H9 (cell line): ENCODE results near the gene APBB2. TPM values are rescaled to one million over a fixed set of nuclear protein-coding genes. Genes with fewer than 3 reads are reported as not detected.

Experiments used
- DNase-seq: peaks from one replicate; pipeline ENCODE4 v3.0.0-alpha.2; 2017
- H2AFZ ChIP-seq: one replicate; pipeline ENCODE4 v1.6.1; 2013; ENCODE audit warnings: mild to moderate bottlenecking, low read length, control low read depth, moderate library complexity
- H2AK5ac ChIP-seq: 2 replicates; pipeline ENCODE4 v1.6.1; 2013; ENCODE audit warnings: low read length, control low read depth, mixed read lengths; ENCODE audit not compliant: insufficient read length
- H2BK120ac ChIP-seq: one replicate; pipeline ENCODE4 v1.6.1; 2013; ENCODE audit warnings: low read depth, mild to moderate bottlenecking, low read length, control low read depth, inconsistent platforms; ENCODE audit not compliant: poor library complexity, severe bottlenecking
- H2BK12ac ChIP-seq: 2 replicates; pipeline ENCODE4 v1.6.1; 2013; ENCODE audit warnings: low read length, control low read depth, mixed read lengths, low read depth; ENCODE audit not compliant: insufficient read length
- H2BK15ac ChIP-seq: 2 replicates; pipeline ENCODE4 v1.6.1; 2013; ENCODE audit warnings: low read depth, low read length, control low read depth
- H2BK20ac ChIP-seq: one replicate; pipeline ENCODE4 v1.6.1; 2013; ENCODE audit warnings: low read depth, mild to moderate bottlenecking, low read length, control low read depth, inconsistent platforms; ENCODE audit not compliant: poor library complexity, severe bottlenecking
- H2BK5ac ChIP-seq: 2 replicates; pipeline ENCODE4 v1.6.1; 2013; ENCODE audit warnings: low read length, control low read depth, mixed read lengths; ENCODE audit not compliant: insufficient read length
- H3K14ac ChIP-seq: 2 replicates; pipeline ENCODE4 v1.6.1; 2013; ENCODE audit warnings: low read length, control low read depth; ENCODE audit not compliant: insufficient read depth
- H3K18ac ChIP-seq: 2 replicates; pipeline ENCODE4 v1.6.1; 2013; ENCODE audit warnings: low read depth, mild to moderate bottlenecking, mixed read lengths, low read length, control low read depth; ENCODE audit not compliant: insufficient read length
- H3K23ac ChIP-seq: 2 replicates; pipeline ENCODE4 v1.6.1; 2013; ENCODE audit warnings: low read length, control low read depth, mixed read lengths, low read depth; ENCODE audit not compliant: insufficient read length
- H3K23me2 ChIP-seq: 2 replicates; pipeline ENCODE4 v1.6.1; 2013; ENCODE audit warnings: low read depth, mild to moderate bottlenecking, mixed read lengths, low read length, control low read depth; ENCODE audit not compliant: insufficient read length, poor library complexity, severe bottlenecking
- H3K27ac ChIP-seq: 2 replicates; pipeline ENCODE4 v1.5.1; 2013; ENCODE audit warnings: low read length, control low read depth, mixed read lengths, low read depth; ENCODE audit not compliant: insufficient read length
- H3K27me3 ChIP-seq: 2 replicates; pipeline ENCODE4 v1.6.1; 2013; ENCODE audit warnings: low read length, control low read depth, inconsistent platforms; ENCODE audit not compliant: insufficient read depth
- H3K4ac ChIP-seq: 2 replicates; pipeline ENCODE4 v1.6.1; 2013; ENCODE audit warnings: low read depth, mild to moderate bottlenecking, control low read depth, inconsistent platforms, low read length, moderate library complexity
- H3K4me1 ChIP-seq: 2 replicates; pipeline ENCODE4 v1.6.1; 2013; ENCODE audit warnings: low read length, control low read depth, inconsistent platforms; ENCODE audit not compliant: insufficient read depth
- H3K4me2 ChIP-seq: 2 replicates; pipeline ENCODE4 v1.6.1; 2013; ENCODE audit warnings: low read length, control low read depth, mixed read lengths; ENCODE audit not compliant: insufficient read length, insufficient read depth
- H3K56ac ChIP-seq: 2 replicates; pipeline ENCODE4 v1.6.1; 2013; ENCODE audit warnings: low read depth, mild to moderate bottlenecking, mixed read lengths, low read length, control low read depth; ENCODE audit not compliant: insufficient read length
- H3K79me1 ChIP-seq: 2 replicates; pipeline ENCODE4 v1.6.1; 2013; ENCODE audit warnings: low read depth, mild to moderate bottlenecking, moderate library complexity, low read length, control low read depth, inconsistent platforms; ENCODE audit not compliant: insufficient read depth, poor library complexity, severe bottlenecking
- H3K79me2 ChIP-seq: 2 replicates; pipeline ENCODE4 v1.6.1; 2013; ENCODE audit warnings: low read length, control low read depth, inconsistent platforms; ENCODE audit not compliant: insufficient read depth
- H3K9ac ChIP-seq: 2 replicates; pipeline ENCODE4 v1.6.1; 2013; ENCODE audit warnings: low read length, control low read depth, mixed read lengths; ENCODE audit not compliant: insufficient read length; ENCODE audit errors: extremely low read depth
- H3K9me3 ChIP-seq: one replicate; pipeline ENCODE4 v1.6.1; 2013; ENCODE audit warnings: low read depth, low read length, inconsistent platforms; ENCODE audit not compliant: control insufficient read depth
- H3T11ph ChIP-seq: one replicate; pipeline ENCODE4 v1.6.1; 2013; ENCODE audit warnings: mild to moderate bottlenecking, low read length, control low read depth, inconsistent platforms
- H4K20me1 ChIP-seq: one replicate; pipeline ENCODE4 v1.6.1; 2013; ENCODE audit not compliant: control insufficient read depth, insufficient read length, insufficient read depth
- H4K5ac ChIP-seq: 2 replicates; pipeline ENCODE4 v1.6.1; 2013; ENCODE audit warnings: low read depth, mild to moderate bottlenecking, mixed read lengths, low read length, control low read depth; ENCODE audit not compliant: insufficient read length
- H4K8ac ChIP-seq: replicated peaks from 2 replicates; pipeline ENCODE4 v1.6.1; 2013; ENCODE audit warnings: low read length, control low read depth, mixed read lengths, low read depth; ENCODE audit not compliant: insufficient read length
- H4K91ac ChIP-seq: 2 replicates; pipeline ENCODE4 v1.6.1; 2013; ENCODE audit warnings: low read depth, mild to moderate bottlenecking, moderate library complexity, mixed read lengths, low read length, control low read depth; ENCODE audit not compliant: insufficient read length
- H3K27ac Mint-ChIP-seq, 3 experiments: 2 replicates in 2 of 3; 3 replicates in 1 of 3; pipeline ENCODE4 v1.8.0; 2020 to 2021; ENCODE audit warnings: mixed read lengths in 3 of 3, mild to moderate bottlenecking in 1 of 3, moderate library complexity in 1 of 3
- H3K27me3 Mint-ChIP-seq: 2 replicates; pipeline ENCODE4 v1.8.0; 2021; ENCODE audit warnings: low read depth, mild to moderate bottlenecking, moderate library complexity, mixed read lengths
- H3K36me3 Mint-ChIP-seq, 3 experiments: 2 replicates in 2 of 3; 3 replicates in 1 of 3; pipeline ENCODE4 v1.8.0; 2020 to 2021; ENCODE audit warnings: low read depth in 3 of 3, mixed read lengths in 3 of 3; ENCODE audit not compliant: insufficient read depth in 1 of 3
- H3K4me1 Mint-ChIP-seq, 2 experiments: 2 replicates each; pipeline ENCODE4 v1.8.0; 2020; ENCODE audit warnings: mixed read lengths in 2 of 2
- H3K4me3 Mint-ChIP-seq, 2 experiments: 2 replicates in 1 of 2; 3 replicates in 1 of 2; pipeline ENCODE4 v1.8.0; 2020 to 2021; ENCODE audit warnings: mild to moderate bottlenecking in 2 of 2, mixed read lengths in 2 of 2, moderate library complexity in 1 of 2
- H3K9me3 Mint-ChIP-seq, 2 experiments: 2 replicates in 1 of 2; 3 replicates in 1 of 2; pipeline ENCODE4 v1.8.0; 2020; ENCODE audit warnings: mild to moderate bottlenecking in 2 of 2, mixed read lengths in 2 of 2, moderate library complexity in 1 of 2
- WGBS: extraction: QIAGEN DNeasy Blood & Tissue Kit; methylation state at CpG from one replicate; pipeline ENCODE4 v1.1.7; 2013; ENCODE audit warnings: missing lambda C conversion rate, low lambda C conversion rate, mixed read lengths; ENCODE audit not compliant: insufficient read length; ENCODE audit errors: extremely low coverage; 5-methylcytosine and 5-hydroxymethylcytosine counted together
- total RNA-seq: library from RNA; stranded (reverse); gene quantifications from 2 replicates; pipeline ENCODE4 v1.2.1, GENCODE V29; 2021
- TF ChIP-seq, protein P1 (sequence below): fragments of 200-600 bp; sonication (generic); conservative IDR thresholded peaks from 3 replicates; pipeline ENCODE4 v1.8.0; 2021; ENCODE audit warnings: antibody characterized with exemption, mild to moderate bottlenecking

APBB2 gene
- total RNA-seq, 1 experiment from 2014 or later = 39.6 TPM

DNA sequence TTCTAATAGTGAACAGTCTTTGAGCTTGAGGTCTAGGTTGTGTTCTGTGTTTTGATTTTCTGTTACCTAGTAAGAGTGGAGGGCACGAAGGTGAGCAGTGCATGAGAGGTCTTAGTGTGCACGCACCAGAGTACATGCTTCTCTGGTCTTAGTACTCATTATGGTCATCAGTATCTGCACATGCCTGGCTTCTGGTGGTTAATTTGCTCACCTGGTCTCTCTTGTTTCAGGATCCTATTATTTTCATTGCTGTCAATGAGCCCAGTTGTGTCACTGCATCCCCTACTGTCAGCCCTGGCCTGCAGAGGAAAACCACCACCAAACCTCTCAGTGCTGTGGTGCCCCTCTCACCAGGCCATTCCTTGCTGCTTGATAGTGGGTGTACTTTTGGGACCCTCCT, 409.7 kb downstream of the APBB2 start:
- H3K56ac ChIP-seq = no peak overlapping the region
- H3K79me2 ChIP-seq = no peaks in the 10 kb centered on the region
- peaks cover 2% of the 10 kb centered on the region; the same call in 1 of the 2 replicates for H3K4me1 ChIP-seq
- H3K4ac ChIP-seq = no peak overlapping the region
- Mint-ChIP-seq H3K27me3 (no peaks in the 10 kb centered on the region), H3K4me3 (no peak overlapping the region), H3K27ac (no peak overlapping the region), H3K36me3 (no peaks in the 10 kb centered on the region; a peak in 1 of 7 replicates), H3K4me1 (peaks cover 4 to 9% of the 10 kb centered on the region in 2 experiments), H3K9me3 (no peaks in the 10 kb centered on the region)
- no peak overlapping the region for H2BK12ac ChIP-seq
- no peak overlapping the region for H3K27ac ChIP-seq
- H2BK15ac ChIP-seq = no peak overlapping the region
- TF ChIP-seq, protein P1, sequence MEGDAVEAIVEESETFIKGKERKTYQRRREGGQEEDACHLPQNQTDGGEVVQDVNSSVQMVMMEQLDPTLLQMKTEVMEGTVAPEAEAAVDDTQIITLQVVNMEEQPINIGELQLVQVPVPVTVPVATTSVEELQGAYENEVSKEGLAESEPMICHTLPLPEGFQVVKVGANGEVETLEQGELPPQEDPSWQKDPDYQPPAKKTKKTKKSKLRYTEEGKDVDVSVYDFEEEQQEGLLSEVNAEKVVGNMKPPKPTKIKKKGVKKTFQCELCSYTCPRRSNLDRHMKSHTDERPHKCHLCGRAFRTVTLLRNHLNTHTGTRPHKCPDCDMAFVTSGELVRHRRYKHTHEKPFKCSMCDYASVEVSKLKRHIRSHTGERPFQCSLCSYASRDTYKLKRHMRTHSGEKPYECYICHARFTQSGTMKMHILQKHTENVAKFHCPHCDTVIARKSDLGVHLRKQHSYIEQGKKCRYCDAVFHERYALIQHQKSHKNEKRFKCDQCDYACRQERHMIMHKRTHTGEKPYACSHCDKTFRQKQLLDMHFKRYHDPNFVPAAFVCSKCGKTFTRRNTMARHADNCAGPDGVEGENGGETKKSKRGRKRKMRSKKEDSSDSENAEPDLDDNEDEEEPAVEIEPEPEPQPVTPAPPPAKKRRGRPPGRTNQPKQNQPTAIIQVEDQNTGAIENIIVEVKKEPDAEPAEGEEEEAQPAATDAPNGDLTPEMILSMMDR = no peak
- DNase-seq = no peak
- no peak overlapping the region for H2BK120ac ChIP-seq
- no peak overlapping the region for H2AK5ac ChIP-seq
- no peak overlapping the region for H2AFZ ChIP-seq
- no peak overlapping the region for H3K9ac ChIP-seq
- H3K14ac ChIP-seq = no peak overlapping the region
- no peaks in the 10 kb centered on the region for H4K20me1 ChIP-seq
- no CpG with 5 or more reads among the region's 2 CpGs for WGBS
- H2BK5ac ChIP-seq = no peak overlapping the region
- H2BK20ac ChIP-seq = no peak overlapping the region
- H3K18ac ChIP-seq = no peak overlapping the region
- no peak overlapping the region for H3T11ph ChIP-seq
- H4K8ac ChIP-seq = no peak overlapping the region
- H3K23me2 ChIP-seq = no peaks in the 10 kb centered on the region
- no peak overlapping the region for H3K4me2 ChIP-seq
- no peaks in the 10 kb centered on the region for H3K27me3 ChIP-seq
- no peaks in the 10 kb centered on the region for H3K79me1 ChIP-seq
- no peak overlapping the region for H4K91ac ChIP-seq
- H3K9me3 ChIP-seq = no peaks in the 10 kb centered on the region
- H4K5ac ChIP-seq = no peak overlapping the region
- no peak overlapping the region for H3K23ac ChIP-seq
